22Rv1 (cell line): ENCODE measurements around the gene MERTK.
"Not testable (repeated sequence)": the region's sequence is repeated elsewhere in the genome, so short reads cannot be mapped to it uniquely, and the experiment has no call there.

Experiments used
- H3K27ac ChIP-seq: fragments of 450-650 bp; 2 replicates; pipeline ENCODE4 v1.5.1; 2017
- CTCF ChIP-seq: fragments of 450-650 bp; IDR thresholded peaks from 2 replicates; pipeline ENCODE4 v1.5.1; 2017; ENCODE audit warnings: mild to moderate bottlenecking
- ZFX ChIP-seq: fragments of 450-650 bp; IDR thresholded peaks from 2 replicates; pipeline ENCODE4 v1.6.1; 2017; ENCODE audit warnings: antibody characterized with exemption, borderline replicate concordance

Gene MERTK

GRCh38 chr2:111905990-111906735 lies 7.8 kb downstream of the MERTK start:
- peak overlapping the region; percentile 66 for H3K27ac ChIP-seq
- TF ChIP-seq ZFX (no peak), CTCF (no peak)

GRCh38 chr2:111908578-111908977 lies 10.2 kb downstream of the MERTK start:
- TF ChIP-seq CTCF (no peak), ZFX (no peak)
- peak overlapping the region; percentile 35 for H3K27ac ChIP-seq

GRCh38 chr2:111909079-111909478 lies 10.7 kb downstream of the MERTK start:
- peak overlapping the region; percentile 35 for H3K27ac ChIP-seq
- TF ChIP-seq ZFX: no peak
- no peak for TF ChIP-seq CTCF

- not testable (repeated sequence) for H3K27ac ChIP-seq
These were observed 11.6 kb downstream of the MERTK start for GRCh38 chr2:111909997-111910396.

- TF ChIP-seq ZFX: no peak
- no peak for TF ChIP-seq CTCF
These were observed 12.3 kb downstream of the MERTK start for GRCh38 chr2:111910609-111911277.

GRCh38 chr2:111911295-111911977 lies 13.0 kb downstream of the MERTK start:
- not testable (repeated sequence) for H3K27ac ChIP-seq

More at GRCh38 chr2:111910609-111911277, 12.3 kb downstream of the MERTK start:
- H3K27ac ChIP-seq: no peak overlapping the region

- H3K27ac ChIP-seq: no peak overlapping the region
- TF ChIP-seq ZFX (no peak), CTCF (no peak)
These were observed 14.1 kb downstream of the MERTK start for GRCh38 chr2:111912547-111912946.

- no peak for TF ChIP-seq CTCF
- TF ChIP-seq ZFX: no peak
- H3K27ac ChIP-seq: no peak overlapping the region
These were observed 18.7 kb downstream of the MERTK start for GRCh38 chr2:111917106-111917505.
